BJ (cell line): Measurements from ENCODE around the gene RTN4RL2. TPM values are rescaled to one million over a fixed set of nuclear protein-coding genes. Genes with fewer than 3 reads are reported as not detected.

Source experiments
- CTCF ChIA-PET: fragments of 350-600 bp; formaldehyde crosslinking; extraction: SDS; loops from one replicate; lab custom pipeline; 2021; ENCODE audit warnings: antibody characterized with exemption, inconsistent platforms; lab: Yijun Ruan, JAX
- POLR2A ChIA-PET: fragments of 300-600 bp; sonication (Branson Sonifier 250); formaldehyde crosslinking; extraction: SDS; loops from one replicate; lab custom pipeline; 2021; ENCODE audit warnings: antibody characterized with exemption; lab: Charles Lee
- DNase-seq: peaks from one replicate; pipeline ENCODE4 v3.0.0-alpha.2; 2011; ENCODE audit warnings: low read depth
- H3K27me3 ChIP-seq: 2 replicates; pipeline ENCODE4 v1.6.0; 2011; ENCODE audit warnings: low read length; ENCODE audit not compliant: control insufficient read depth, insufficient read depth
- H3K36me3 ChIP-seq: 2 replicates; pipeline ENCODE4 v1.5.1; 2011; ENCODE audit warnings: low read length; ENCODE audit not compliant: control insufficient read depth, insufficient read depth
- H3K4me3 ChIP-seq: 2 replicates; pipeline ENCODE4 v1.5.1; 2011; ENCODE audit warnings: low read depth, mild to moderate bottlenecking, control low read depth, low read length
- polyA plus RNA-seq: library from polyadenylated mRNA; depleted of rRNA; stranded (reverse); fragments of >200 nt; gene quantifications from 2 replicates; pipeline ENCODE4 v1.2.3, GENCODE V29; 2011
- TF ChIP-seq, protein P1 (sequence below): IDR thresholded peaks from 2 replicates; pipeline ENCODE4 v1.5.1; 2011; ENCODE audit warnings: low read depth, mild to moderate bottlenecking, control low read depth, inconsistent platforms, low read length, moderate library complexity; ENCODE audit not compliant: insufficient read depth

RTN4RL2 gene
- polyA plus RNA-seq, 1 experiment = 0.43 TPM

DNA sequence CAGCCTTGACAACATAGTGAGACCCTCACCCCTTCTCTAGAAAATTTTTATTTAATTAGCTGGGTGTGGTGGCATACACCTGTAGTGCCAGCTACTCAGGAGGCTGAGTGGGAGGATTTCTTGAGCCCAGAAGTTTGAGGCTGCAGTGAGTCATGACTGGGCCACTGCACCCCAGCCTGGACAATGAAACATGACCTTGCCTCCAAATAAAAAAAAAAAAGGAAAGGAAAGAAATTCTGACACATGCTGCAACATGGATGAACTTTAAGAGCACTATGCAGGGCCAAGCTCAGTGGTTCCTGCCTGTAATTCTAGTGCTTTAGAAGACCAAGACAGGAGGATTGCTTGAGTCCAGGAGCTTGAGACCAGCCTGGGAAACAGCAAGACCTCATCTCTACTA lies 42.2 kb upstream of the RTN4RL2 start:
- H3K4me3 ChIP-seq = no peak overlapping the region
- peaks cover 7% of the 10 kb centered on the region for H3K36me3 ChIP-seq
- CTCF ChIA-PET = interaction anchor here (0.6 to 3.6 kb wide), 2 partner anchors 40 to 108 kb away, joined by 3 to 15 read pairs; no protein-coding TSS in a partner anchor
- no peaks in the 10 kb centered on the region for H3K27me3 ChIP-seq
- no peak for DNase-seq
- TF ChIP-seq, protein P1, sequence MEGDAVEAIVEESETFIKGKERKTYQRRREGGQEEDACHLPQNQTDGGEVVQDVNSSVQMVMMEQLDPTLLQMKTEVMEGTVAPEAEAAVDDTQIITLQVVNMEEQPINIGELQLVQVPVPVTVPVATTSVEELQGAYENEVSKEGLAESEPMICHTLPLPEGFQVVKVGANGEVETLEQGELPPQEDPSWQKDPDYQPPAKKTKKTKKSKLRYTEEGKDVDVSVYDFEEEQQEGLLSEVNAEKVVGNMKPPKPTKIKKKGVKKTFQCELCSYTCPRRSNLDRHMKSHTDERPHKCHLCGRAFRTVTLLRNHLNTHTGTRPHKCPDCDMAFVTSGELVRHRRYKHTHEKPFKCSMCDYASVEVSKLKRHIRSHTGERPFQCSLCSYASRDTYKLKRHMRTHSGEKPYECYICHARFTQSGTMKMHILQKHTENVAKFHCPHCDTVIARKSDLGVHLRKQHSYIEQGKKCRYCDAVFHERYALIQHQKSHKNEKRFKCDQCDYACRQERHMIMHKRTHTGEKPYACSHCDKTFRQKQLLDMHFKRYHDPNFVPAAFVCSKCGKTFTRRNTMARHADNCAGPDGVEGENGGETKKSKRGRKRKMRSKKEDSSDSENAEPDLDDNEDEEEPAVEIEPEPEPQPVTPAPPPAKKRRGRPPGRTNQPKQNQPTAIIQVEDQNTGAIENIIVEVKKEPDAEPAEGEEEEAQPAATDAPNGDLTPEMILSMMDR = no peak
- POLR2A ChIA-PET = no interaction called here

DNA sequence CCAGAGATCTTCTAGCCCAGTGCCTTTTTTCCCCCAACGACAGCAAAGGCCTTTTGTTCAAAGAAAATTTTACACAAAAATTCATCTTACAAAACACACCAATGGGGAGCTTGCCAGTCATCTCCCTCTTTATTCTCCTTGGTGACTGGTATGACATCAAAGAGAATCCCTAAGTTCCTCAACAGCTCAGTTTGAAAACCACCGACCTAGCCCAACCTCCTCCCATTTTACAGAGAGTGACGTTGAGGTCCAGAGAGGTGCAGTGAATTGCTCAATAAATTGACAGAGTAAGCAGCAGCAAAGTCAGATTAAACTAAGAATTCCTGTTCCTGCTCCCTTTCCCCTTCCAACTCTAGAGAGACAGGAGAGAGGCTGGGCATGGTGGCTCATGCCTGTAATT lies 41.2 kb upstream of the RTN4RL2 start:
- TF ChIP-seq, protein P1 = no peak
- ChIA-PET POLR2A (no interaction called here), CTCF (interaction anchor here (3.6 kb wide), 1 partner anchor 39 kb away, joined by 15 read pairs; no protein-coding TSS in a partner anchor)
- no peak for DNase-seq
- Histone ChIP-seq H3K27me3 (no peaks in the 10 kb centered on the region), H3K36me3 (peaks cover 7% of the 10 kb centered on the region), H3K4me3 (no peak overlapping the region)

DNA sequence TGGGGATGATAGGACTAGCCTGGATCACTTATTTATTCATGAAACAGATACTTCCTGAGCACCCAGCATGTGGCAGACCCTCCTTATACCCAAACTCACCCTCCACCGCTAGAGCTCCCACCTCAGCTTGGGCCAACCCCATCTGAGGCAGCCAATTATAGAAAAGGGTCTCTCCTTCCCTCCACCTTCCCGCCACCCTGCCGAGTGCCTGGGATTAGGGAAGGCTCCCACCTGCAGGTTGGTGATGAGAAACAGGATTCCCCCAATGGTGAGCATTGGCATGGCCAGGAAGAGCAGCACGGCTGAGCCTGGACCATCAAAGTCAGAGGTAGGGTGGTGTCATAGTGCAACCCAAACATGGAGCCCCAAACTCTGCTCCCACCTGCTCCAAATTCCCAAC lies 39.3 kb upstream of the RTN4RL2 start:
- Histone ChIP-seq H3K36me3 (peaks cover 2% of the 10 kb centered on the region), H3K27me3 (no peaks in the 10 kb centered on the region), H3K4me3 (no peak overlapping the region)
- ChIA-PET CTCF (interaction anchor here (1.2 to 1.6 kb wide), 2 partner anchors 14 to 71 kb away, joined by 3 read pairs; no protein-coding TSS in a partner anchor), POLR2A (no interaction called here)
- DNase-seq = no peak
- TF ChIP-seq, protein P1 = no peak

DNA sequence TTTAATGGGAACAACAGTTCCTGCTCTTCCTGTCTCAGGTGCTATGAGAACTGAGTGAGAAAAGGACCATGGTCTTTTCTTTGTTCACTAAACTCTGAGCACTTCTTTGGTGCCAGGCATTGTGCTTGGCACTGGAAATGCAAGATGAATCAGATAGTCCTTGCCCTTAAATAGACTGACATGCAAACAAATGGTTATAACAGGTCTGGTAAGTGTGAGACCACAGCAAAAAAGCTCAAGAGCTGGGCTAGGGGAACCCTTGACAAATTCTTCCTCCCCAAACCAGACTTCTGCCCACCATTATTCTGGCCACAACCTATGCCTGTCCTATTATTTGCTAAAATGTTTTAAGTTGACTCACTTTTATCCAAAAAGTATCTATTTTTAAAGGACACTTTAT lies 38.5 kb upstream of the RTN4RL2 start:
- Histone ChIP-seq H3K4me3 (no peak overlapping the region), H3K27me3 (no peaks in the 10 kb centered on the region), H3K36me3 (no peaks in the 10 kb centered on the region; the same call in none of the 2 replicates)
- POLR2A ChIA-PET = no interaction called here
- DNase-seq = no peak
- CTCF ChIA-PET = interaction anchor here (0.8 to 1.6 kb wide), 2 partner anchors 15 to 105 kb away, joined by 3 read pairs; no protein-coding TSS in a partner anchor
- TF ChIP-seq, protein P1 = no peak

DNA sequence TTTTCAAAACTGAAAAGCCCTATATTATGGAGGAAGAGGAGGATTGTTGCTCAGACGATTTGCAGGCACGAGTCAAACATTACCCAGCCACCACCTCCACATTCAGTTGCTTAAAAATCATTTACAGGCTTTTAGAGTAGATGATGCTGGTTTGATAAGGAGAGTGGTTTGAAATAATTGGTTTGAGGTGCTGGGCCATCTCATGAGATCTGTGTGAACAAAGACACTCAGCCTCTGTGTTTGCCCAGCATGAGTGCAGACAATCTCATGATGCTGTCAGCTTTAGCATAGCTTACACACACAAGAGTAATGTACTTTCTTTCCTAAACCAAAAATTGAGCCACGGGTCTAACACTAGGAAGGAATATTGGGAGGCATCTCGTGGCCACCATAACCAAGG lies 37.7 kb upstream of the RTN4RL2 start:
- DNase-seq = no peak
- TF ChIP-seq, protein P1 = no peak
- no peaks in the 10 kb centered on the region; the same call in none of the 2 replicates for H3K36me3 ChIP-seq
- H3K27me3 ChIP-seq = no peaks in the 10 kb centered on the region
- ChIA-PET POLR2A (no interaction called here), CTCF (interaction anchor here (0.6 to 0.8 kb wide), 2 partner anchors 36 to 104 kb away, joined by 3 to 4 read pairs; no protein-coding TSS in a partner anchor)
- no peak overlapping the region for H3K4me3 ChIP-seq
